H54 (cell line): Measurements from ENCODE around the gene XRCC1.
"Not testable (repeated sequence)": the region's sequence is repeated elsewhere in the genome, so short reads cannot be mapped to it uniquely, and the experiment has no call there.

Experiments used
- DNase-seq: peaks from one replicate; pipeline ENCODE4 v3.0.0; 2011; ENCODE audit warnings: low spot score, mixed read lengths; ENCODE audit not compliant: insufficient read length
- FAIRE-seq: peaks from 3 replicates; lab custom pipeline; 2011; peaks lifted over from hg19 to GRCh38; lab: Jason Lieb, UNC
- POLR2A ChIP-seq: IDR thresholded peaks from 2 replicates; pipeline ENCODE4 v1.6.1; 2011; ENCODE audit warnings: low read depth, mild to moderate bottlenecking, low read length

The XRCC1 gene

DNA sequence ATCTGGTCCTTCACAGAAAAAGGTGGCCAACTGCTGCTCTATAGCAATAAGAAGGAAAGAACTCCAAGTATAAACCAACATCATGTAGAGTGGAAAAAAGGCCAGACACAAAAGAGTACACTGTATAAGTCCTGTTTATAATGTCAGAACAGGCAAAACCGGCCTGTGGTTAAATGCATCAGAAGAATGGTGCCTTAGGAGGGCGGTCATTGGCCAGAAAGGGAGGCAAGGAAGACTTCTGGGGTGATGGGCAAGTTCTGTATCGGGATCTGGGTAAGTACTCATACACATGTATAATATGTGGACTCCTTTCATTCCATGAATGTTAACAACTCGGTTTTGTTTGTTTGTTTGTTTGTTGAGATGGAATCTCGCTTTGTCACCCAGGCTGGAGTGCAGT is 52.4 kb downstream of the XRCC1 start:
- FAIRE-seq (no peak), DNase-seq (no peak)
- TF ChIP-seq POLR2A: no peak

DNA sequence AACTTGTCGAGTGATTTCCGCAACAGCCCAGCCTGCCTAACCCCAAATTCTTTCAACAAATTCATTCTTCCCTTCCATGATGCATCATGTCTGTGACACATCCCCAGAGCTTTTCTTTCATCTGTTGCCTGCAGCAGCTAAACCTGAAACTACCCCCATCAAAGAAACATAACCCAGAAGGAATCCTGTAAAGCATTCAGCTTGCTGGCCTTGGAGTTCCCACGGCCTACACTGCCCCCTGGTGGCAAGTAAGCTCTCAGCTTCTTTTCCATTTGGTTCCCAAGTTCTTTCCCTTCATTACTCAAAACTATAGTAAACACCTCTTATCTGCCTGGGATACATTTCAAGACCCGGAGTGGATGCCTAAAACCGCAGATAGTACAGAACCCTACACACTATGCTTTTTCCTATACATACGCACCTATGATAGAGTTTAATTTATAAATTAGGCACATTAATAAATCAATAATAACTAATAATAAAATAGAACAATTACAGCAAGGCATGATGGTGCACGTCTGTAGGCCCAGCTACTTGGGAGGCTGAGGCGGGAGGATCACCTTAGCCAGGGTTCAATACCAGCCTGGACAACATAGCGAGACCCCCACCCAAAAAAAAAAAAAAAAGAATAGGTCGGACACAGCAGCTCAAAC is 55.8 kb downstream of the XRCC1 start:
- peak; percentile 82 for FAIRE-seq
- peak; percentile 78 for DNase-seq
- TF ChIP-seq POLR2A: no peak

DNA sequence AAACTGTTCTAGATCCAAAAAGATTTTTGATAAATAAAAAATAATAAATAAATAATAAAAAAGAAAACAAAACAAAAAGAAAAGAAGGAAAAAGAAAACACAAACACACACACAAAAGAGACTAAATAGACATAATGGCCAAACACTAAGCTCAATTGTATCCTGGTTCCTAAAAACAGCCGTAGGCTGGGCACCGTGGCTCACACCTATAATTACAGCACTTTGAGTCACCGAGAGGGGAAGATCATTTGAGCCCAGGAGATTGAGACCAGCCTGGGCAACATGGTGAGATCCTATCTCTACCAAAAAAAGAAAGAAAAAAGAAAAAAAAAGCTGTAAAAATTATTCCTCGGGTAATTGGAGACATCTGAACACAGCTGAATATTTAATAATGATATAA is 57.3 kb downstream of the XRCC1 start:
- no peak for FAIRE-seq
- no peak for DNase-seq
- no peak for TF ChIP-seq POLR2A

DNA sequence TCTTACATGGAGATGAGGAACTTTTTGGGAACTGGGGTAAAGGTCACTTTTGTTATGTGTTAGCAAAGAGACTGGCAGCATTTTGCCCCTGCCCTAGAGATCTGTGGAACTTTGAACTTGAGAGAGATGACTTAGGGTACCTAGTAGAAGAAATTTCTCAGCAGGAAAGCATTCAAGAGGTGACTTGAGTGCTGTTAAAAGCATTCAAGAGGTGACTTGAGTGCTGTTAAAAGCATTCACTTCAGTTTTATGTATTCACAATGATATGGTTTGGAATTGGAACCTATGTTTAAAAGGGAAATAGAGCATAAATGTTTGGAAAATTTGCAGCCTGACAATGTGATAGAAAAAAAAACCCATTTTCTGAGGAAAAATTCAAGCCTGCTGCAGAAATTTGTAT is 62.9 kb downstream of the XRCC1 start:
- FAIRE-seq: not testable (repeated sequence)

DNA sequence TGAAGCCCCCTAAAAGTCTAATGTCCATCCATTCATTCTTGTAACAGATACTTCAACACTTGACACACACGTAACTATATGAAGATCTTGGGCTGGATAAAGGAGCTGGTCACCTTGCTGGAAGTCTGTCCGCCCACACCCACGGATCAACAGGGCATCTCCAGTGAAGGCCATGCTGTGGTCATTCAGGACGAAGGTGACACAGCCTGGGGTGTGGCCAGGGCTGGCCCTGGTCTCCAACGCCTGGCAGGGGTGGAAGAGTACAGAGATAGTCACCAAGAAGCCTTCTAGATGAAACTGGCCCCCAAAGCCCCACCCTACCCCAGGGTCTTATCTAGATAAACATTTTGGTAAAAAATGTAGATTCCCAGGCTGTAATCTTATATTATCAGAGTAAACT is 64.0 kb downstream of the XRCC1 start:
- FAIRE-seq: no peak
- TF ChIP-seq POLR2A: no peak

More for the DNA sequence above, 62.9 kb downstream of the XRCC1 start:
- not testable (repeated sequence) for DNase-seq

DNA sequence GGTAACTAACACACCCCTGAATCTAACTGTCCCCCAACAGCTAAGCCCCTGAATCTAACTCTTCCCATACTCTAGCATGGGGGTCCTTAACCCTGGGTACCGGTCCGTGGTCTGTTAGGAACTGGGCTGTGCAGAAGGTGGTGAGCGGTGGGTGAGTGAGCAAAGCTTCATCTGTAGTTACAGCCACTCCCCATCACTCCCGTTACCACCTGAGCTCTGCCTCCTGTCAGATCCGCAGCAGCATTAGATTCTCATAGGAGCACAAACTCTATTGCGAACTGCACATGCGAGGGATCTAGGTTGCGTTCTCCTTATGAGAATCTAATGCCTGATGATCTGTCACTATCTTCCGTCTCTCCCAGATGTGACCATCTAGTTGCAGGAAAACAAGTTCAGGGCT is 64.6 kb downstream of the XRCC1 start:
- TF ChIP-seq POLR2A: no peak
- no peak for FAIRE-seq
- no peak for DNase-seq

More for the DNA sequence above, 64.0 kb downstream of the XRCC1 start:
- DNase-seq: no peak

DNA sequence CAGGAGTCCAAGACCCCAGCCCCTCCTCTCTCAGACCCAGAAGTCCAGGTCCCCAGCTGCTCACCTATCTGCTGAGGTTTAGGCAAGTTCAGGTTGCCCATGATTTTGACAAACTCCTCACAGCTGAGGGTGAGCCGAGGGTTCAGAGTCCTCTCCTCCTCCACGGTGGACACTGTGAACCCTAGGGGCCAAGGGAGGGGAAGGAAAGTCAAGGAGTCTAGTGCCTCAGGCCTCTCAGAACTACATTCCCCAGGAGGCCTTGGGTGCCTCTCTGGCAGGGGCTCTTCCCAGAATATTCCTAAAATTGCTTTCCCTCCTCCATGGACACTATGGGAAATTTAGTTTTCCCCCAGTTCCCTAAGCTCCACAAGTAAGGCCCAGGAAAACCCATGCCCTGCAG is 67.4 kb downstream of the XRCC1 start:
- no peak for TF ChIP-seq POLR2A
- DNase-seq (no peak), FAIRE-seq (no peak)

DNA sequence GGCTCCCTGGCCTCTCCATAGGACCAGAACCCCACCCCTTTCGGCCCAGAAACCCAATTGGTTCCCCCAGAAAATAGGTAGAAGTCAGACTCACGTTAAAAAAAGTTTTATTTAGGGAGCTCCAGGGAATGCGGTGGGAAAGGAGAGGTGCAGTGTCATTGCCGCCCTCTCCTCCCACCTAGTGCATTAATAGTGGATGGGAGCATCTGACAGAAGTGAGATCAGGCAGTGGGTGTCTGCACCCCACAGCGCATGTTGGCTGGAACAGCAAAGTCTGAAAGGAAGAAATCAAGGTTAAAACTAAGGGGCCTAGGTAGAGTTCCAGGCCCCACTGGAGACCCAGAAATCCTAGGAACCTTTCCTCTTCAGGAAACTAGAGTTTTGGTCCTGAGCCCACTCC is 68.7 kb downstream of the XRCC1 start:
- FAIRE-seq (no peak), DNase-seq (no peak)
- no peak for TF ChIP-seq POLR2A

DNA sequence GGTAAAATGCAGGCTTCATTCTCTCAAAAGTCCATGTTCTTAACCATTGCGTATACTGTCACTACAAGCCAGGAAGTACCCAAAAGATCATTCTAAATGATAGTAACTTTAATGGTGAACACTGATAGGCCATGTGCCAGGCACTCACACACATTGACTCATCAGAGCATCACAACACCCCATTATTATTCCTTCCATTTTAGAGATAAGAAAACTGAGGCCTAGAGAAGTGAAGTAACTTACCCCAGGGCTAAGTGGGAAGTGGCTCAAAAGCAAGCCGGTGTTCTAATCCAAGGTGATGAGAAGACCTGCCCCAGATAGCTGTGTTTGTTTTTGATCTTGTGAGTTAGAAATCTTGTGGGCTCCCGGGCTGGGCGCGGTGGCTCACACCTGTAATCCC is 69.4 kb downstream of the XRCC1 start:
- no peak for TF ChIP-seq POLR2A
- FAIRE-seq: no peak
- no peak for DNase-seq

DNA sequence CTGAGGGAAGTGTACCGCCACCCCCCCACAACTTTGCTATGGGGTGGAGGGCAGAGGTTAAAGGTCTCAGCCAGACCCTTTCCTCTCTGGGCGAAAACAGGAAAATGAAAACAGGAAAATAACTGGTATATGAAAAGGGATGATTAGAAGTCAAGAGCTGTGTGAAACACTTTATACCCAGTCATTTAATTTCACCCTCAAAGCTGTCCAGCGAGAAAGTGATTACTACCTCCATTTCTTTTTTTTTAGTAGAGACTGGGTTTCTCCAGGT is 70.2 kb downstream of the XRCC1 start:
- DNase-seq (no peak), FAIRE-seq (no peak)
- no peak for TF ChIP-seq POLR2A

DNA sequence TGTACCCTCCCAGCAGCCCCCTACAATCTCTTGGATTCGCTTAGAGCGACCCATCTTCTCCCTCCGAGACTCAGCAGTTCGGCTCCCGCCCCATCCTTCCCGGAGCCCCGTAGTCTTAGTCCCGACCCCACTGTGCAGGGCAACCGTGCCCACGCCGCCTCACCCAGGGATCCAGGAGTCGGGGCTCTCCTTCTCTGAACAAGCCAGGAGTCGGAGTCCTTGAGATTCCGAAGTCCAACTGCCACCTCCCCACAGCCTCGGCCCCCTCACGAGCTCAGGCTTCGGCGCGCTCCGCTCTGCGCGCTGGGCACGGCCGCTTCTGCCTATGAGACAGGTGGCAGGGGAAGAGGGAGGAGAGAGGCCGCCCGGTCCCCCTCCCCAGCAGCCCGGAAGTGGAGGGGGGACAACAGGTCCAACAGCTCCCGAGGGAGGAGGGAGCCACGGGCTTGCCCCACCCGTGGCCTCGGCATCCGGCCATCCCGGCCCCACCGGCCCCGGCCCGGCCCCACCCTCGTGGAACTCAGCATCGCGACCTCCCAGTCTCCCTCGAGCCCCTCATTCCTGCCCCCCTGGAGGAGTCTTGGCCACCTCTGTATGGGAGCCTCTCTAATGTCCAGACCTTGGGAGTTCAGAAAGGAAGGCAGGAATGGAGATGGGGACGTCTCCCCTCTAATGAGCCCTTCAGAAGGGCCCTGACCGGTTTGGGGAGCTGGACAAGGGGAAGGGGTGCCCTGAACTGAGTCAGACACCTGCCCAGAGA is 70.7 kb downstream of the XRCC1 start, which contains the start of gene PHLDB3:
Gene PHLDB3 (minus strand): TSS at position 321 of the 760 bp plus-strand sequence. CDS start 628 bp downstream, outside the sequence.
- no peak for FAIRE-seq
- TF ChIP-seq POLR2A: no peak

DNA sequence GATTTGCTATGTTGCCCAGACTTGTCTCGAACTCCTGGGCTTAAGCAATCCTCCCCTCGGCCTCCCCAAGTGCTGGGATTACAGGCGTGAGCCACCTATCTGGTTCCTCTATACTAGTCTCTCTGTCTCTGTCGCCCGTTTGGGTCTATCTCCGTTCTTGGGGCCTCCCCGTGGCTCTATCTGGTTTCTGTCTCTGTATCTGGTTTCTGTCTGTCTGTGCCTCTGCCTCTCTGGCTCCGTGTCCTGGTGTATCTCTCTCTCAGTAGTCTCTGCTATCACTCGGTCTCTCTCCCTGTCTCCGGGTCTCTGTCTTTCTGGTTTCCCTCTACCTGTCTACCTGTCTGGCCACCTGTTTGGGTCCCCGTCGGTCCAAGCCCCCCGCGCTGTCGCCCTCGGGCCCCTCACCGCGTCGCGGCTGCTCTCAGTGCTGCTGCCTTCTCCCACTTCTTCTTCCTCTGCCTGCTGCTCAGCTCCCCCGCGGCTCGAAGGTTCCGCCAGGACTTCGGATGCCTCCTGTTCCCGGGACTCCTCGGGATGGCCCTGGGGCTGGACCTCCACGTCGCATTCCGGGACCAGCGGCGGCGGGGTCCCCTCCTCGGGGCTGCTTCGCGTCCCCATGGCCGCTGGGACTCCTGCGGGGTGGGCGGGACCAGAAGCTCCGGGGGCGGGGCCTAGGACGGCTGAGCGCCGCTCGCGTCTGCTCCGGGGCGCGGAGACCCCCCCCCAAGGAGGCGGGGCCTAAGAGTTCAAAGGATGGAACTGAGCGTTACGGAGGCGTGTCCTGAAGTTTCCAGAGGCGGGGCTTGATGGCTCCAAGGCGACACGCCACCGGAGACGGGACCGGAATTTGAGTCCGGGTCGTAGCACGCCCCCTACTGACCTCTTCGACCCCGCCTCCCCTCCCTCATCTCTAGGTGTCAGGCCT is 71.6 kb downstream of the XRCC1 start:
- FAIRE-seq (no peak), DNase-seq (peak; percentile 97)
- TF ChIP-seq POLR2A: peak; percentile 32; the same call in 1 of the 2 replicates

More for the DNA sequence above, 70.7 kb downstream of the XRCC1 start, which contains the start of gene PHLDB3:
- peak; percentile 62 for DNase-seq

DNA sequence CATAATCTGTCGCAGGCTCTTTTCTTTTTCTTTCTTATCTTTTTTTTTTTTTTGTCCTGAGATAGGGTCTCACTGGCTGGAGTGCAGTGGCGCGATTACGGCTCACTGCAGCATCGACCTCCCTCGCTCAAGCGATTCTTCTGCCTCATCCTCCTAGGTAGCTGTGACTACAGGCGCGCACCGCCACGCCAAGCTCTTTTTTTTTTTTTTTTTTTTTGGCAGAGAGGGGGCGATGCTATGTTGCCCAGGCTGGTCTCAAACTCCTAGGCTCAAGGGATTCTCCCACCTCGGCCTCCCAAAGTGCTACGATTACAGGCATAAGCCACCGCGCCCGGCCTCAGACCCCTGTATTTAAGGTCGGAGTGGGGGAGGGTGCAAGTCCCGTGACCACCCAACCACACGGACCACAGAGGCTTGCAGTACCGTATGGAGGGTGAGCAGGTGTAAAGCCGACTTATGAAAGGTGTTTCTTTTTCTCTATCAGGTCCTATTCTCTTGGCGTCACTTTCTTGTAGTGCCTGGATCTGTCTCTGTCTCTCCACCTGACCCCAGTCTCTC is 72.8 kb downstream of the XRCC1 start:
- no peak for DNase-seq
- no peak for TF ChIP-seq POLR2A
- no peak for FAIRE-seq
